Stimulated activated CD4-positive, alpha-beta T cell treated with anti-CD3 and anti-CD28 coated beads, Interleukin-12 subunit alpha, Interleukin-12 subunit beta, amount 100 ng/mL, for 4 hours (primary cell): ENCODE measurements around the gene EFL1.
"Not testable (repeated sequence)": the region's sequence is repeated elsewhere in the genome, so short reads cannot be mapped to it uniquely, and the experiment has no call there.

Experiments used
- DNase-seq: peaks from one replicate; pipeline ENCODE4 v3.0.0-alpha.2; 2020

EFL1 gene

DNA sequence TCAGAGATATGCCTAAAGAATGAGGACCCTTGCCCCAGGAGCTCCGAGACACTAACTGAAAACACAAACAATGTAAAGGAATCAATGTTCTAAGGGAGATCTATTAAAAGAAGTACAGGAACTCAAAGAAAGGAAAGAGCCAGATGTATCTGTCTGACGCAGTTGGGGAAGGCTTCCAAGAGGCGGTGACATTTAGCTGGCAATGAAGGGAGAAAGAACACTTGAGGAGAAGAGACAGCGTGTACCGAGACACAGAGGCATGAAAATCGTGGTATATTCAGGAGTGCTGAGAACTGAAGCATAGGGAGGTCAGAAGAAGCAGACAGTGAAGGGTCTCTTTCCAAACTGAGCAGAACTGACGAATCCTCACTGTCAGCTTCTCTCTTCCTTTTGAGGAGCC lies 66.7 kb downstream of the EFL1 start:
- DNase-seq = not testable (repeated sequence)

- not testable (repeated sequence) for DNase-seq
Observed at GRCh38 chr15:82194488-82194887, 68.0 kb downstream of the EFL1 start.

DNA sequence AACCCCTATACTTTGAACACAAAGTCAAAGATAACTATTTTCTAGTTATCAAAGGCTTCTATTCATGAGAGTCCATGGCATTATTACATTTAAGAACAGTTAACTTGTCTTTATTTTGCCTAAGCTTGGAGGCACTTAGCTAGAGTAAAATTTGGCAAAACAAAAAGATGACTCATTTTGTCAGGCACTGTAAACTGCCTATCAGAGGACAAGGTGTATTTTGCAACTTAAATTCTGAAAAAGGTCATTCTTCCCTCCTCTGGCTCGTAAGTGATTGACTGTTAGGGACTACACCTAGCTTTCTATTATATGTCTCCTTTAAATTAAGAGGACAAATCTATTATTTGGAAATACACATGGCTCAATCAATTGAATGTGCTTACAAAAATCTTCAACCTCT lies 69.1 kb downstream of the EFL1 start:
- not testable (repeated sequence) for DNase-seq

- not testable (repeated sequence) for DNase-seq
Observed at GRCh38 chr15:82192394-82192793, 70.1 kb downstream of the EFL1 start.

DNA sequence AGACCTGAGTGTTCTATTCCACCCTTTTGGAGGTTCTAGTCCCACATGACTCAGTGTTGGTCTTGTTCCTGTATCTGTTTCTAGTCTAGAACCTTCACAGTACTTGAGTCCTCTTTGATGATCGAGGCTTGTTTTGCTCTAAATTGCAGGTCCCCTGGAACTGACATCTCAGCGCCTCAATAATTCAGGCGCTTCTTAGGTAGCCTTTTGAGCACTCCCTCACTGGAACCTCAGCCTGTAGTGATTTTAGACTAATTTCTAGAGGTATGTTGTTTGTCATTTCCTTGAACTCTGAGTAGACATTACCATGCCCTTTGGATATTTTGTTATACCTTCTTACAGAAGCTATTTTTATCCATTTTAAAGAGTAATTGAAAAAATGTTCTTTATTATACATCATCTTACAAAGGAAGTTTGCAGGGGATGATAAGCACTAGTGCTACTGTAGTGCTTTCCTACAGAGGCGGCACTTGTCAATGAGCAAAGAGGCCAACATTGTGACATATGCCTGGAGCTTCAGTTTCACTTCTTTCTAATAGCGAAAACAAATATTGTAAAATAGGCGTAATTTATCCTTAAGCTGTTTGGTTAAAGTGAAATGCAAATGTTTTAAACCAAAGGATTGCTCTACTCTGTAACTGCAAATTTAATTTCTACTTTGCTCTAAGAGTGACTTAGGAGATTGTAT lies 75.7 kb downstream of the EFL1 start:
- no peak for DNase-seq

- no peak for DNase-seq
Observed at GRCh38 chr15:82186161-82186560, 76.4 kb downstream of the EFL1 start.

DNA sequence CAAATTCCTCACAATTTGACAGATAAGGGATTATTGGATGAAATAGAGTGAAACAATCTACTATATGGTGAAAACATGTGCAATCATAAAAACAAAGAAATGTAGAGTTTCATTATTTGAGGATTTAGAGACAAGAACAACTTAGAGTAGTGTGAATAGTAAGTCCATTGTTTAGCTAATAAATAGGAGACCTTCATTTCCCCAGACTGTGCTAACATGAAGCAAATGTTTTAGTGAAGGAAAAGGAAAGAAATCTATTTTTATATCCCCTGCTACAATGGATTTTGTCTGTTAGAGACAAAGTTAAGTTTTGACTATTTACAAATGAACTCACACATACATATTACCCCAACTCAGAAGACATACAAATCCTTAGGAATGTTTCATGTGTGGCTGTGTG lies 77.8 kb downstream of the EFL1 start:
- no peak for DNase-seq

GRCh38 chr15:82184355-82184754 lies 78.2 kb downstream of the EFL1 start:
- no peak for DNase-seq

DNA sequence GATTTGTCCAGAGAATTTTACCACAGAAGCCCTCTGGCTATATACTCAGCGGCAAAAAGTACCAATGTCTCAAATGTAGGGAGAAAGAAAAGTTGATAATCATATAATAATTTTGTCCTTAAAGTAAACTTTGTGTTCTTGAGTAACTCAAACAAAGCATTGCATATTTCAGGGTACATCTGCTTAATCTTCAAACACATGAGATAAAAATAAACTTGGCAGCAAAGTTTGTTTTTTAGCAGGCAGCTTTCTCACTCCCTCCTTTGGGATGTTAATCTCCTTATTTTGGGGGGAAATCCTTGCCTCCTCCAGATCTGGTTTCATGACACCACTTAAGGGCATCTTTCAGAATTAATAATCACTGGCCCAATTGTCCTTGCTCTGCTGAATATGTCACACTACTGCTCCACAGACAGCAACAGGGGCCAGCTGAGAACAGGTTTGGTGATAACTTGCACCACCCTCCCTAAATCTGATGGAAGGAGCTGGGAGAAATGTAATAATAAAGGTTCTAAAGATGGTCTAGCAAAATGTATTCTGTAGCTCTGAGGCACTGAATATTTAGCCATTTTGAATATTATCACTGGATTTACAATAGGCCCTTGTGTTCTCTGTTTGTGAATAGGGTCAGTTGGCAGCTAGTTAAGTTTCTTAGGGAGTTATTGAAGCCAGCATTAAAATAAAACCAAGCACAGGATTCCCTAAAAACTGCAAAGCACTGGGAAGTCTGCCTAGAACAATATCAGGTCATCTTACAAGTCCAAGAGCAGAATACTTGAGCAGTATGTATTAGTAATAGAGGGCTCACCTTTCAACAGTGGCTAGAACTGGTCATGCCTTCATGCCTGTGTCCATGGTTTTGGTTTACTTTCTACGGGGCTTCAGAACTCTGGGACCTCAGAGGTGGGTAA lies 79.2 kb downstream of the EFL1 start:
- DNase-seq = no peak

DNA sequence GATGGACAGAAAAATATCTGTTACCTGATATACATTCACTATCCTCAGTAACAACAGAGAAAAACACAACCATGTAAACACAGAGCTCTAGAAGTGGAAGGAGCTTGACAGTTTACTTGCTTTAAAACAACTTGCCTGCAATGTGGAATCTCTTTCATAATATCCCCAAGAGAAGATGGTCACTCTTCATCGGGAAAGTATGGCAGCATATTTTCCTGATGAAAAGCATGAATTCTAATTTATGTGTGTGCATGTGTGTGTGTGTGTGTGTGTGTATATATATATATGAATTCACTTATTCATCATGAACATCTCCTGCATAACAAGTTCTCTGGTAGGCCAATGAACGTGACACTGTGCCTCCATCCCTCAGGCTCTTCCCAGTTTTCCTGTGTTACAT lies 81.2 kb downstream of the EFL1 start:
- DNase-seq = no peak

- DNase-seq = no peak
Observed at GRCh38 chr15:82178061-82178460, 84.5 kb downstream of the EFL1 start.

GRCh38 chr15:82177291-82178010 lies 85.1 kb downstream of the EFL1 start:
- no peak for DNase-seq

- DNase-seq = no peak
Observed at GRCh38 chr15:82176542-82176941, 86.0 kb downstream of the EFL1 start.

DNA sequence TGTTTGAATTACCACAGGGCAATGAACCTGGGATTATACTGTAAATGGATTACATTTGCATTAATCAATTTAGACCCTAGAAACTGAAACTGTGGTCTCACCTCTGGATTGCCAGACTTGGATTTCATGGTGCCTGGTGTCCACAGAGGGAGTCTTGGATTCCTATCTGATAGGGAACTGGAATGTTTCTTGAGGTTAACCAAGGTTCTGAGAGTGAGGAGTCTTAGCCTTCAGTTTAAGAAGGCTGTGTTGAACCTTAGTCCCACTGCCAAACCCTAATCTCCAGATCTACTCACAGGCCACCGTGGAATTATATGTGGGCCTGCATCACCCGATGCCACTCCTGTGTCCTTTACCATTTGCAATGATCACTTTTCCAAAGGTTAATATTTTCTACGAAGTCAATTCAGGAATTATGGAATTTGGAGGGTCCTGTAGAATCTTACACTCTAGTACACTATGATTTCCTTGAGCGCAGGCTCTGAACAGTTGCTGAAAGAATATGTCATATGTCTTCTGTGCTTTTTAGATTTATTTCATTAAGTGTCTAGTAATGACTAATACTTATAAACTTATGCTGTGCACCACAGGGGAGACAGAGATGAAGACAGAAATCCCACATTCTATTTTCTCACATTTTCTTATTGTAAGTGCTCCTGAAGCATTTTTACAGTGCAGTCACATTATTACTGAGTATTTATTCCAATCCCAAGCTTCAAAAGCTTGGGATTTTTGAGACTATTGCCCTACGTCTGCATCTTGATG lies 87.9 kb downstream of the EFL1 start:
- no peak for DNase-seq

DNA sequence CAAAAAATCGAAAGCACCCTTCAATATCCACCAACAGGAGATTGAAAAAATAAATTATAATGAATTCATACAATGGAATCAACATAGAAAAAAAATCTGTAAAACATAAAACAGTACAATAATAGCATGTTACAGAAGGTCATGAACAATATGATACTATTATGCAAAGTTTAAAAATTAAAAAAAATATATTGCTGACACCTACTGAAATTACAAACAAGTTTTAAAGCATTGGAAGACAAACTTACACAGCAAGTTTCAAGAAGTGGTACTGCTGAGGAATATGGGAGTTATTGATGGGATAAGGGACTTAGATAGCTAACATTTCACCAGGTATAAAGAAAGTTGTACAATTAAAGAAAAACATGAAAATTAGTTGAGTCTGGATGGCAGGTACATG lies 89.4 kb downstream of the EFL1 start:
- DNase-seq = no peak

GRCh38 chr15:82172506-82172905 lies 90.0 kb downstream of the EFL1 start:
- DNase-seq = no peak

DNA sequence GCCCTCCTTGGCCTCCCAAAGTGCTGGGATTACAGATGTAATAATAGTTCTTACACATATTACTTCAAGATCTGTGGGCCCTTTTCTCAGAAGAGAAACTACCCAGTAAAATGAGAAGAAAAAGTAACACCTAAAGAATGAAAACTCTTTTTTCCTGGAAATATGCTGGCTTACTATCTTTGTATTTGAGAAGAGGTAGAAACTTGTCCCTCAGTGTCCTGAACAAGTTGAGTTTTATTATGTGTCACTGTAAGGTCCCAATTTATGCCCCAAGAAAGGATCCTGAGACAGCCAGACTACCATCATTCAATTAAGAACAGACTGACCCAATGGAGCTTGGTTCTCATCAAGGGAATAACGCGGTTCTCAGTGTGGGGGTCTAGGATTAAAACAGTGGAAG lies 93.8 kb downstream of the EFL1 start:
- no peak for DNase-seq

DNA sequence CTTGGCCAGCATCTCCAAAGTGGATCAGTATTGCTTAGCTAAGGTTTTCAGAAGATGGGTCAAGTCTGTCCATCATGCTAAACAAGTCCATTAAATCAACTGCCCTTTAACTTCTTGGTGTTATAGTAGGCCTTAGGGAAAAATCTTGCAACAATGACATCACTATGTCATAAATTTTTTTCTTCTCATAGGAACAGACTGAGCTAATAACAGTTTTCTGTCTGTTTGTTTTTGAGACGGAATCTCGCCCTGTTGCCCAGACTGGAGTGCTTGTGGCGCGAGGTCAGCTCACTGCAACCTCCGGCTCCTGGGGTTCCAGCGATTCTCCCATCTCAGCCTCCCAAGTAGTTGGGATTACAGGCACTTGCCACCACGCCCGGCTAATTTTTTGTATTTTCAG lies 94.2 kb downstream of the EFL1 start:
- no peak for DNase-seq

DNA sequence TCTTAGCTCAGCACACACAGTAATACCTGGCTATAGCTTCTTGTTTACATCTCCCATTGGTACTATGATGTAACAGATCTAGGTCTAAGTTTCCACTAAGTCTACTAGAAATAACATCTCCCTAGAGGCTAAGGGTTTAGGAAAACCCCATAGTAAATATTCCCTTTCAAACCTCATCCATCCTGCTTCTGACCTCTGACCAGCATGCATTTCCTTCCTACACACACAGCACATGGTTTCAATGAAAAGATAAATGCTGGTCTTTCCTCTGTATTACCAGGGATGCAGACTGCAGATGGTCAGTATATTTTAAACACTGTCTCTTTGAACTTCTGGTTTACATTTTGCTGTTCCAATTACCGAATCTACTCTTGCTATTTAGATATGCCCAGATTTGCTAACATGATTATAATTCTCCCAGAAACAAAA lies 96.6 kb downstream of the EFL1 start:
- DNase-seq = no peak

DNA sequence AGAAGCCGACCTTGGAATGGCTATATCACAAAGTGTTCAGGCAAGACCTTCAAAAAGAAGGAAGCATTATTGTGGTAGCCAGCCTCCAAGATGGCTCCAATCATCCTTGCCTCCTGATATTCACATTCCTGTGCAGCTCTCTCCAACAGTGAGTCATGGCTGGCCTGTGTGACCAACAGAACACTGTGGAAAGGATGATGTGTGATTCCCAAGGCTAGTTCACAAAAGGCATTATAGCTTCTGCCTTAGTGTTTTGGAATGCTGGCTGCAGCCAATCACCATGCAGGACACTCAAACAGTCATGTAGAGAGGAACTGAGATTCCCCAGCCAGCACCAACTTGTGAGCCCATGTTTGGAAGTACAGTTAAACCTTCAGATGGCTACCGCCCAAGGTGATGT lies 102.6 kb downstream of the EFL1 start:
- no peak for DNase-seq

DNA sequence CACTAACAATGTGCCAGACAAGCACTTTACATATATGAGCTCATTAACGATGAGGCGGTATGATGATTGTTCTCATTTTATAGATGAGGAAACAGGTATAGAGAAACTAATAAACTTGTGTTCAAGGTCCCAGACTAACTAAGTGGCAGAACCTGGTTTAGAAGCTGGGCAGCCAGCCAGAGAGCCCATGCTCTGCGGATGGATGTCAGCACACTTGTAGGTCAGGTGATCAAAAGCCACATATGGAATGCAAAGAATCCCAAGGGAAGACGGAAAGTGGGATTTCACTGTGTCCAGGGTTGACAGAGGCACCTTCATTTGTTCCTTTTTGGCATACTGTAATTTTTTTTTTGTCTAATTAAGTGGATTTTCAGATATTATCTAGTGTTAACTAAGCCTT lies 103.7 kb downstream of the EFL1 start:
- no peak for DNase-seq

DNA sequence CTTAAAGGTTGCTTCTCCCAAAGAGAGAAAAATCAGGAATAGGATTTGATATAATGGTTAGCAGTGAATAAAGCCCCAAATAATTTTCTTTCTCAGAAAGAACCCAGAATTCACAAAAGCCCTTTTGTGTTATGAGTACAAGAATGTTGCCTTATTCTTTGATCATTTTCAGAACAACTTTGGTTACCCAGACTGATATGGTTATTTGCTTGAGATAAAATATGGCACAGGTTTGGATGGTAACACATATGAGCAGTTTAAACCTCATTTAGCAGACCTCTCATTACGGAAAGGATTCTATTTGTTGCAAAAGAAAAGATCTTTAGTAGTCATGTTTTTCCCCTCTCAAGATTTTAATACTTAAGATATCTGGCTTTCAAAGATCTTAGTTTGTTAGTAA lies 111.9 kb downstream of the EFL1 start:
- DNase-seq = no peak

DNA sequence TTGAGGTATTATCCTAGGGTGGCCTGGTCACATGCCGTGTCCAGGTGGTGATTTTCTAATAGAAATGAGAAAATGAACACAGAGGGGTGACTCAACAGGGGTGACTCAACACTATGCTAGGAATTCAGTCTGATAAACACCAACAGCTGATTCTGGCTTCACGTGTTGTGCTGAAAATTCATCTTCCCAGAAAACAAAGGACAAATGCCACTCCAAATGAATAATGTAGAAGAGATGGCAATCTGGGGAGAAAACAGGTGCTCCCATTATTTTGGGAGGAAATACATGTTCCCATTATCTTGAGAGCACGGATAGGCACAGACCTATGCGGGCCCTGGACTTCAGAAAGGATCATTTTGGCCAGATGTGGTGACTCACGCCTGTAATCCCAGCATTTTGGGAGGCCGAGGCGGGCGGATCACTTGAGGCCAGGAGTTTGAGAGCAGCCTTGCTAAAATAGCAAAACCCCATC lies 115.5 kb downstream of the EFL1 start:
- no peak for DNase-seq
